Stimulated activated naive CD8-positive, alpha-beta T cell treated with anti-CD3 and anti-CD28 coated beads, Interleukin-15, amount 100 ng/mL, for 72 hours (primary cell): ENCODE data around the gene TAC3.
"Not testable (repeated sequence)": the region's sequence is repeated elsewhere in the genome, so short reads cannot be mapped to it uniquely, and the experiment has no call there.

ENCODE experiments used
- ATAC-seq: fragments of 150-1000 bp; cut with Tn5 transposase; 2 replicates; pipeline ENCODE4 v1.10.0; 2021; ENCODE audit warnings: mild to moderate bottlenecking, moderate library complexity
- DNase-seq, 2 donors: peaks; one replicate each; pipeline ENCODE4 v3.0.0; 2021 to 2022
- H3K27ac Mint-ChIP-seq, 2 donors: one replicate each; pipeline ENCODE4 v1.8.0; 2022; ENCODE audit warnings: mild to moderate bottlenecking in 2 of 2, mixed read lengths in 2 of 2, moderate library complexity in 2 of 2
- H3K27me3 Mint-ChIP-seq: one replicate; pipeline ENCODE4 v1.8.0; 2022; ENCODE audit warnings: mixed read lengths
- H3K4me1 Mint-ChIP-seq: one replicate; pipeline ENCODE4 v1.8.0; 2022; ENCODE audit warnings: mild to moderate bottlenecking, mixed read lengths
- H3K4me3 Mint-ChIP-seq, 2 donors: one replicate each; pipeline ENCODE4 v1.8.0; 2022; ENCODE audit warnings: mild to moderate bottlenecking in 2 of 2, mixed read lengths in 2 of 2, moderate library complexity in 1 of 2
- H3K9me3 Mint-ChIP-seq, 2 donors: one replicate each; pipeline ENCODE4 v1.8.0; 2022; ENCODE audit warnings: mixed read lengths in 2 of 2

Gene TAC3

DNA sequence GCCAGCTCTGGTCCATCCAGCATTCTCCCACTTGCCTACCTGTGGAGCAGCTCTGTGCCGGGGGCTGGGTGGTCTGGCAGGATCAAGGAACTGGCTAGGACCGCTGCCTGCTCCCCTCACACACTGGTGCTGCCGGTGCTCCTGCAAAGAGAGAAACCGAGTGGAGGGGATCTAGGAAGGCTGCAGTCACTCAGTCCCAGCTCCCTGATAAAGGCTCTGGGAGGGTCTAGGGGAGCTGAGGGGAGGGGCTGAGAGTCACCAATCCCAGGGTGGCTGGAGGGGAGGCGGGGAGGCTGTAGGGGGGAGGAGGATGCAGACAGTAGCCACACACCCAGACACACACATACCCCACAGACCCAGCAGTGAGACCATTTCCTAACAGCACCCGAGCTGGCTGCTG, at the start of gene TAC3:
Gene TAC3 (minus strand): TSS at position 182 of the 400 bp plus-strand sequence. CDS start 732 bp downstream, outside the sequence.
- Mint-ChIP-seq H3K4me3 (no peak within 1 kb of the TSS), H3K27ac (peak within 1 kb of the TSS in 1 of 2 donors; percentile 64), H3K27me3 (peaks cover 21% of the 10 kb centered on the region), H3K9me3 (no peaks in the 10 kb centered on the region), H3K4me1 (peaks cover 19% of the 10 kb centered on the region)
- no peak for DNase-seq
- ATAC-seq = no peak

DNA sequence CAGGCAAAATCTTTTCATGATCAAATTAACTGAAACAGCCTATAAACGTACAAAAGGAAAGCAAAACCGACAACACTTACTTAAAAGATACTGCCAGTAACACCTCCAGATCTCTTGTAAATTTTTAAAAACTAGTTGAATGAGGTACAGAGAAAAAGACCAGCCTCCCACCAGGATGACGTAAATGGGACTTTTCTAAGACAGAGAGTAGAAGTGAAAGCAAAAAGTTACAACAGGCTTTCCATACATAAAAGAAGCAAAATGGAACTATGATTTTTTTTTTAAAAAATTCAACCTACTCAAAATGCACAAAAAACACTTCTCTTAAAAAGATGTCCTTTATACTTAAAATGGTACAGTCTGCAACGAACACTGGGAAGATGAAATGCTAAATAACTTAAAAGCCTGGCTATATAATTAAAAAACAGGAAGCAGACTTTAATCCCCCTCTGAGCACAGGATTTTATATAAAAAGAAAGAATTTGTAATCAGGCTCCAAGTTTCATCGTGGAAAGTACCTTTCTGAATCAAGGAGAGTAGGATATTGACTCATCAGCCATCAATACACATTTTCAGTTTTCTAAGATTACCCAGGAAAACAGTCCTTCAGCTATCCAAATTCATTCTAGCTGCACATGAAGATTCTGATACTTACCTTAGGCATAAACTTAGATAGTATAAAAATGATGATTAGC, 47.8 kb upstream of the TAC3 start:
- no peaks in the 10 kb centered on the region for H3K27me3 Mint-ChIP-seq
- peak; percentile 93 for ATAC-seq
- peaks cover 61% of the 10 kb centered on the region for H3K4me1 Mint-ChIP-seq
- peaks cover 9 to 10% of the 10 kb centered on the region in 2 donors for H3K9me3 Mint-ChIP-seq
- peak overlapping the region; percentile 95 for H3K27ac Mint-ChIP-seq
- peak; percentile 48 to 60 for DNase-seq
- peak overlapping the region; percentile 75 to 82 for H3K4me3 Mint-ChIP-seq

DNA sequence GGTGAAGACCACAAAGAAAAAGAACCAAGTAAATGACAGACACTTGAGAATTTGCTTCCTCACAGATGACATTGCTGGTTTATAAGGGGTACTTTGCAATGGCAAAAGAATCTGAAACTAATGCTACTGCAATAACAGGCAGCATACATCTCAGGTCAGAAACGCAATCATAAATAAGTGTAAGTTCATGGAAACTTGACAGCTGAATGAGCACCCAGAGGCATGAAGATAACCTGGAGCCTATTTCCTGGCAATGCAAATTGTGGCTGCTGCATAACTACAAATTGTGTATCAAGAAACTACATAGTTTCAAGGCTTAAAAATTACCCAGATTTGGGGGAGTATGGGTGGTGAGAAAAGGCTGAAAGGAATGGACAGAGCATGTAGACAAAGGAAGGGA, 42.1 kb upstream of the TAC3 start:
- Mint-ChIP-seq H3K4me3 (no peak overlapping the region), H3K27ac (no peak overlapping the region), H3K27me3 (no peaks in the 10 kb centered on the region), H3K4me1 (peaks cover 22% of the 10 kb centered on the region), H3K9me3 (no peaks in the 10 kb centered on the region)
- no peak for ATAC-seq
- DNase-seq = no peak

DNA sequence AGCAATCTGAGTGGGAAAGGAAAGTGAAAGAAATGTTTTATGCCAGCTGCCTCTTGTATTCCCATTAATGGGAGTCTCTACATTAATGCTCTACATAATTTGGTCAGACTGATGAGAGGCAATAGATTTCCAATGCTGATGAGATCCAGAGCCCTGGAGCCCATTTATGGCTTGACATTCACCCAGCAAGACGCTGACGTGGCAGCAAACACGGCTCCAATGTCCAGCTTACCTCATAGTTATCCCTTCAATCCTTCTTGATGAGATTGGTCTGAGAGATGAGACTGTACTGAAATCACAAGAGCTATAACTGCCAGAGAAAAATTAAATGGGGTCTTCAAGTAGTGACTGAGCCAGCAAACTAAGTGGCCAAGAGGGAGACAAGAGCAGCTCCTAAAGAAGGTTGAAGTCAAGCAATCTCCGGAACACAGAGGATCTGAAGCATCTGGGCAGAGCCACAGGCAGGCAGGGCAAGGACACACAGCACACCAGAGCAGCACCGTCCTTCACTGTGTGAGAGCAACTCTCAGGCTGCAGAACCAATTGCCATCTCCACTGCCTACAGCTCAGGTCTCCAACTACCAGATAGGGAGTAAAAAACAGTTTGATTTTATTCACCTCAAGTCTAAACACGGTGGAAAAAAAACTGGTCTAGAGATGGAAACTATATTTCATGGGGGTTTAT, 40.9 kb upstream of the TAC3 start:
- ATAC-seq = no peak
- no peak overlapping the region for H3K4me3 Mint-ChIP-seq
- H3K27ac Mint-ChIP-seq = peak overlapping the region; percentile 6 to 33
- peaks cover 11% of the 10 kb centered on the region for H3K4me1 Mint-ChIP-seq
- H3K9me3 Mint-ChIP-seq = no peaks in the 10 kb centered on the region
- no peaks in the 10 kb centered on the region for H3K27me3 Mint-ChIP-seq
- no peak for DNase-seq

DNA sequence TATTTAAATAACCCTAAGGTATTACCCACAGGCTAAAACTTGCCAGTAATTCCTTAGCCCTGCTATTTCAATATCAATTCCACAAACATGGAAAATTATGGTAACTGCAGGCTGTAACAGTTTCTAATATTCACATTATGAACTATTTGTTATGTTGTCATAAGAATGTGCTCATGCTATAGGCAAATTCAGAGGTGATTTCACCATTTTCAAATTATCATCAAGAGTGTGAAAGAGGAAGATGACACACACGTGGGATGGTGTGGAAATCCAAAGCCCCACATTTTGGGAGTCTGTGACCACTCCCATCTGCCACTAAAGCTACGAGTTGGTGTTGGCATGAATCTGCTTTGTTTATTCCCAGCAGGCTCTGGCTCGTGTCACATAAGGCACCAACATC, 39.5 kb upstream of the TAC3 start:
- ATAC-seq (no peak), DNase-seq (no peak)
- Mint-ChIP-seq H3K4me3 (no peak overlapping the region), H3K27me3 (no peaks in the 10 kb centered on the region), H3K27ac (no peak overlapping the region), H3K9me3 (no peaks in the 10 kb centered on the region), H3K4me1 (peaks cover 14% of the 10 kb centered on the region)

- not testable (repeated sequence) for H3K27ac Mint-ChIP-seq, H3K9me3 Mint-ChIP-seq, H3K4me3 Mint-ChIP-seq, ATAC-seq, H3K27me3 Mint-ChIP-seq, DNase-seq
- peaks cover 18% of the 10 kb centered on the region for H3K4me1 Mint-ChIP-seq
Measured at GRCh38 chr12:57053901-57054300, 37.6 kb upstream of the TAC3 start.

DNA sequence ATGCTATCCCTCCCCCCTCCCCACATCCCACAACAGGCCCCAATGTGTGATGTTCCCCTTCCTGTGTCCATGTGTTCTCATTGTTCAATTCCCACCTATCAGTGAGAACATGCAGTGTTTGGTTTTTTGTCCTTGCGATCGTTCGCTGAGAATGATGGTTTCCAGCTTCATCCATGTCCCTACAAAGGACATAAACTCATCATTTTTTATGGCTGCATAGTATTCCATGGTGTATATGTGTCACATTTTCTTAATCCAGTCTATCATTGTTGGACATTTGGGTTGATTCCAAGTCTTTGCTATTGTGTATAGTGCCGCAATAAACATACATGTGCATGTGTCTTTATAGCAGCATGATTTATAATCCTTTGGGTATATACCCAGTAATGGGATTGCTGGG, 36.8 kb upstream of the TAC3 start:
- H3K4me3 Mint-ChIP-seq, H3K27ac Mint-ChIP-seq, ATAC-seq, H3K27me3 Mint-ChIP-seq, DNase-seq, H3K9me3 Mint-ChIP-seq: not testable (repeated sequence)
- H3K4me1 Mint-ChIP-seq = peaks cover 25% of the 10 kb centered on the region

DNA sequence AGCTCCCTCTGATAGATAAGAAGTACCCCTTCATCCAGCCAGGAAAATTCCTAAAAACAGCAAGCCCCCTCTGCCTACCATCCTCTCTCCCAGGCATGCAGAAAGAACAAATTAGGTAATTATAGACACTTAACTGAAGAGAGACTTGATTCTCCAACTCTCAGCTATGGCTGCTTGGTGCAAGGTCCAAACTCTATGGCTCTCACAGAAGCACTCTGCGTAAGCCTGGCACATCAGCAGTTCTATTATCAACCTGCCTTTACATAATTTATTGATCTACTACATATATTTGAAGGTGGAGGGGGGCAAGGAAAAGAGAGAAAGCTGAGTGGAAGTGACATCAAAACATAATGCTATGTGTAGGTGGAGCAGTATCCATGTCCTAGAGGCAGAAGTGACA, 34.7 kb upstream of the TAC3 start:
- H3K9me3 Mint-ChIP-seq = no peaks in the 10 kb centered on the region
- H3K4me3 Mint-ChIP-seq = no peak overlapping the region
- DNase-seq (no peak), ATAC-seq (no peak)
- H3K27me3 Mint-ChIP-seq = no peaks in the 10 kb centered on the region
- peak overlapping the region in 1 of 2 donors; percentile 61 for H3K27ac Mint-ChIP-seq
- H3K4me1 Mint-ChIP-seq = peaks cover 38% of the 10 kb centered on the region

DNA sequence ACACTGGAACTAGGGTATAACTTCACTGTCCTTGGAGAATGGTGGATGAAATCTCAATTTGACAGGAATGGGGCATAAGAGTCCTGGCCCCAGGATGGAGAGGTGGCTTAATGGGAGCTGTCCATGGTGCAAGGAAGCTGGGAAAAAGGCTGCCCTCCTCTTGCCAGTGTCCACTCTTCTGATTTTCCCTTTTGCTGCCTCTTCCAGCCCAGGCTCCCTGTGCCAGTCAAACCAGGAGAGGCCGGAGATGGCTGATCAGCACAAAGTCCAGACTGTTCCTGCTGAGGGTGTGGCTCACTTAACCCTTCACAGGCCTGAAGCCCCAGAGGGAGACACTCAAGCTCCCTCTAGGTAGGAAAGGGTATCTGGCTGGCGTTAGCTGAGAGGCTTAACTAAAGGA, 33.6 kb upstream of the TAC3 start, which contains the start of gene MYO1A:
Gene MYO1A (minus strand): TSS at position 240 of the 400 bp plus-strand sequence. CDS start 1,806 bp downstream, outside the sequence.
- no peak within 1 kb of the TSS for H3K4me3 Mint-ChIP-seq
- ATAC-seq (no peak), DNase-seq (no peak)
- peaks cover 48% of the 10 kb centered on the region for H3K4me1 Mint-ChIP-seq
- H3K27me3 Mint-ChIP-seq = no peaks in the 10 kb centered on the region
- no peaks in the 10 kb centered on the region for H3K9me3 Mint-ChIP-seq
- H3K27ac Mint-ChIP-seq = no peak within 1 kb of the TSS

DNA sequence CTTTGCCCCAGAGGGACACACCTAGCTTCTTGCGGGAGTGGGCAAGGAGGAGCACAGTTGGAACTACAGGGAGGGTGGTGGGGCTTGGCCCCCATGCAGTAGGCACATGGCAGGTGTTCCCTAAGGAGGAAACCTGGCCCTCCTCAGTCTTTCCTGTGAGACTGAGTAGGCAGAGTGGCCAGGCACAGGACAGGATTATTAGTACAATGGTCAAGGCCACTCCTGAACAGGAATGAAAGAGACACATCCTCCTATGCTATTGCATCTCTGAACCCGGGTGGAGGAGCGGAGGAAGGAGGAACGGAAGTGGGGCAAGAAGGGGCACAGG, 32.8 kb upstream of the TAC3 start:
- Mint-ChIP-seq H3K4me1 (peaks cover 48% of the 10 kb centered on the region), H3K27ac (no peak overlapping the region), H3K9me3 (no peaks in the 10 kb centered on the region), H3K27me3 (no peaks in the 10 kb centered on the region), H3K4me3 (no peak overlapping the region)
- no peak for ATAC-seq
- no peak for DNase-seq

GRCh38 chr12:57048423-57049118, 32.2 kb upstream of the TAC3 start:
- H3K4me1 Mint-ChIP-seq = peaks cover 48% of the 10 kb centered on the region

GRCh38 chr12:57047981-57048380, 31.7 kb upstream of the TAC3 start:
- Mint-ChIP-seq H3K9me3 (no peaks in the 10 kb centered on the region), H3K4me3 (peak overlapping the region; percentile 56 to 64), H3K27me3 (no peaks in the 10 kb centered on the region), H3K4me1 (peaks cover 48% of the 10 kb centered on the region), H3K27ac (peak overlapping the region; percentile 9 to 85)
- ATAC-seq = no peak
- no peak for DNase-seq

More at GRCh38 chr12:57048423-57049118, 32.2 kb upstream of the TAC3 start:
- H3K9me3 Mint-ChIP-seq = no peaks in the 10 kb centered on the region
- H3K4me3 Mint-ChIP-seq = no peak overlapping the region
- H3K27me3 Mint-ChIP-seq = no peaks in the 10 kb centered on the region
- DNase-seq = no peak
- peak overlapping the region in 1 of 2 donors; percentile 31 for H3K27ac Mint-ChIP-seq
- peak; percentile 11 for ATAC-seq

DNA sequence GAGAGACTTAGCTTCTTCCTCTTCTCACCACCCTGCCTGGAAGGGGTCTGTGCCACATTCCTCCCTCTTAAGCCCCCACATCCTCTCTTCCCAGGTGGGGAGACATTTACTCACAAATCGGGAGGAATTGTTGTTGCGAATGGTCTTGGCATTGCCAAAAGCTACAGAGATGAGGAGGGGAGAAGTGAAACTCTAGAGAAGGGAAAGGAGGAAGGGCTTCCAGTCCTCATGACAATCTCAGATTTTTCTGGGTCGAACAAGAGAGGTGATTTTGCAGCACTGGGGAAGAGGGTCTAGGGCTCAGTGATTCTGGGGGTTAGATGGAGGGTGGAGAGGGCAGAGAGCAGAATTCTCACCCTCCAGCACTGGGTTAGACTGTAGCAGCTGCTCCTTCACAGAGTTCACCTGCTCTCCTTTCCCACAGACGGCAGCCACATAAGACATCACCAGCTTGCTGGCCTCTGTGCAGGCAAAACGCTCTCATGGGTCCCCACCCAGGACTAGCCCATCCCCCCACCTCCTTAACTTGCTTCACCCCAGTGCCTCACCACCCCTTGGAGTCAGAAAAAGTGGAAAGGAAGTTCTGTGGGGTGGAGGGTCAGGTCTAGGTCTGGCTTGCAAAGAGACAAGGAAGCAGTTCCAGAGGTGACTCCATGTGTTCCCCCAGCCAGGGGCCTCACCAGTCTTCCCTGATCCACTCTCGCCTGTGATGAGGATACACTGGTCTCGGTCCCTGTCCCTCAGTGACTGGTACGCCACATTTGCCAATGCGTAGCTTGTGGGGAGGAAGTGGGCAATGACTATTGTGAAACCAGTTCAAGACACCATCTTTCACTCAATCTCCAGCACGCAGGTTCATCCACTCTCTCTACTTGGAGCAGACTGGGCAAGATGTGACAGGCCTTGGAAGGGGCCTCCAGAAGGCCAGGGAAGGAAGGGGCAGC, 30.9 kb upstream of the TAC3 start:
- peak overlapping the region; percentile 75 to 85 for H3K27ac Mint-ChIP-seq
- peaks cover 48% of the 10 kb centered on the region for H3K4me1 Mint-ChIP-seq
- ATAC-seq (peak; percentile 96), DNase-seq (peak; percentile 56 to 82)
- peak overlapping the region; percentile 56 to 64 for H3K4me3 Mint-ChIP-seq
- no peaks in the 10 kb centered on the region for H3K27me3 Mint-ChIP-seq
- no peaks in the 10 kb centered on the region for H3K9me3 Mint-ChIP-seq

GRCh38 chr12:57046086-57046791, 29.9 kb upstream of the TAC3 start:
- Mint-ChIP-seq H3K9me3 (no peaks in the 10 kb centered on the region), H3K27ac (peak overlapping the region in 1 of 2 donors; percentile 9), H3K4me3 (peak overlapping the region in 1 of 2 donors; percentile 64), H3K27me3 (no peaks in the 10 kb centered on the region), H3K4me1 (peaks cover 46% of the 10 kb centered on the region)
- DNase-seq (no peak), ATAC-seq (no peak)
